ENCODE data around the gene WDR49. TPM values are rescaled to one million over a fixed set of nuclear protein-coding genes. Genes with fewer than 3 reads are reported as not detected.

Gene WDR49
- total and polyA plus RNA-seq, 7 donors, result 0.06 to 2.5 (median 0.81) TPM; not detected in 2

DNA sequence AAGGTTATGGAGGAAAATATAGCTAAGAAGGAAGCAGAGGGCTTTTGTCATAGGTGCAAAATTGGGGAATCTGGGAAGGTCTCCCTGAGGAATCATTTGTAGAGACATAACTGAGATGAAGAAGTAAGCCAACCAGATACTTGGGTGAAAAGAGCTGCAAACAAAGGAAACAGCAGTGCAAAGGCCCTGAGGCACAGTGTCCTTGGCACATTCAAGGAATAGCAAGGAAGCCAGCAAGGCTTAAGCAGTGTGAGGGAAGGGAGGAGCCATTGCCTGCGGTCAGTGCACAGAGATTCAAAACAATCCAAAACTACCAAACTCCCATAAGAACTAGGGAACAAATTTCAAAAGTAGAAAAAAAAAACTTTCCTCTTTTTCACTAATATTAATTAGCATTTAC, 88.3 kb downstream of the WDR49 start:
- Histone ChIP-seq H3K27me3 (no peaks in the 10 kb centered on the region), H3K9me3 (no peaks in the 10 kb centered on the region), H3K4me3 (no peak overlapping the region), H3K27ac (no peak overlapping the region), H3K36me3 (no peaks in the 10 kb centered on the region), H3K4me1 (no peaks in the 10 kb centered on the region)
- 81 to 86% methylated on average over 1 of the region's 1 CpG for WGBS, 2 donors
- DNase-seq, result no peak
- TF ChIP-seq, protein P1, sequence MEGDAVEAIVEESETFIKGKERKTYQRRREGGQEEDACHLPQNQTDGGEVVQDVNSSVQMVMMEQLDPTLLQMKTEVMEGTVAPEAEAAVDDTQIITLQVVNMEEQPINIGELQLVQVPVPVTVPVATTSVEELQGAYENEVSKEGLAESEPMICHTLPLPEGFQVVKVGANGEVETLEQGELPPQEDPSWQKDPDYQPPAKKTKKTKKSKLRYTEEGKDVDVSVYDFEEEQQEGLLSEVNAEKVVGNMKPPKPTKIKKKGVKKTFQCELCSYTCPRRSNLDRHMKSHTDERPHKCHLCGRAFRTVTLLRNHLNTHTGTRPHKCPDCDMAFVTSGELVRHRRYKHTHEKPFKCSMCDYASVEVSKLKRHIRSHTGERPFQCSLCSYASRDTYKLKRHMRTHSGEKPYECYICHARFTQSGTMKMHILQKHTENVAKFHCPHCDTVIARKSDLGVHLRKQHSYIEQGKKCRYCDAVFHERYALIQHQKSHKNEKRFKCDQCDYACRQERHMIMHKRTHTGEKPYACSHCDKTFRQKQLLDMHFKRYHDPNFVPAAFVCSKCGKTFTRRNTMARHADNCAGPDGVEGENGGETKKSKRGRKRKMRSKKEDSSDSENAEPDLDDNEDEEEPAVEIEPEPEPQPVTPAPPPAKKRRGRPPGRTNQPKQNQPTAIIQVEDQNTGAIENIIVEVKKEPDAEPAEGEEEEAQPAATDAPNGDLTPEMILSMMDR (IDR thresholded peaks at IDR 0.05), result no peak
- TF ChIP-seq POLR2A (IDR thresholded peaks at IDR 0.05), result no peak
- no peak for TF ChIP-seq EP300 (IDR thresholded peaks at IDR 0.05)
- TF ChIP-seq POLR2AphosphoS5 (IDR thresholded peaks at IDR 0.05), result no peak
- intact Hi-C loops (cut with DNase I), result no loop called here

DNA sequence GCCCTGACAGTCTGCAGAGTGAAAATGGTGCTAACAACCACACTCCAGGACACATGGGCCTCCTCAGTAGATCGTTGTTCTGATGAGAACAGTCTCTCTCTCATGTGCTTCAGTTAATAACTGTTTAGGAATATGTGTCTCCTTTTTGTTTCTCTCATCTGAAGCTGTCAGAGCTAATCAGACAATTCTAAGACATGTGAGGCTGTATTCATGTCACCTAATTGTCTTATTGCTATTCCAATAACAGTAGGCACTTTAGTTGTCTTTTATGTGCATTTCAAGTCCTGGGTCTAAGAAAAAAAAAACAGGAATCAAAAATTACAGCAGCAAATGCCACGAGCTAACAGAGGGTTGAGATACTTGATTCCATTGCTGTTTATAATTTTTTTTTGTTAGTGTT, 89.1 kb downstream of the WDR49 start:
- 41 to 43% methylated on average over 2 of the region's 2 CpGs for WGBS, 2 donors
- intact Hi-C loops (cut with DNase I), result no loop called here
- DNase-seq, result no peak
- Histone ChIP-seq H3K4me3 (no peak overlapping the region), H3K36me3 (no peaks in the 10 kb centered on the region), H3K4me1 (no peaks in the 10 kb centered on the region), H3K27me3 (no peaks in the 10 kb centered on the region), H3K9me3 (no peaks in the 10 kb centered on the region), H3K27ac (no peak overlapping the region)
- TF ChIP-seq POLR2A (IDR thresholded peaks at IDR 0.05) (no peak), EP300 (IDR thresholded peaks at IDR 0.05) (no peak), POLR2AphosphoS5 (IDR thresholded peaks at IDR 0.05) (no peak)
- TF ChIP-seq, protein P1 (IDR thresholded peaks at IDR 0.05), result no peak

DNA sequence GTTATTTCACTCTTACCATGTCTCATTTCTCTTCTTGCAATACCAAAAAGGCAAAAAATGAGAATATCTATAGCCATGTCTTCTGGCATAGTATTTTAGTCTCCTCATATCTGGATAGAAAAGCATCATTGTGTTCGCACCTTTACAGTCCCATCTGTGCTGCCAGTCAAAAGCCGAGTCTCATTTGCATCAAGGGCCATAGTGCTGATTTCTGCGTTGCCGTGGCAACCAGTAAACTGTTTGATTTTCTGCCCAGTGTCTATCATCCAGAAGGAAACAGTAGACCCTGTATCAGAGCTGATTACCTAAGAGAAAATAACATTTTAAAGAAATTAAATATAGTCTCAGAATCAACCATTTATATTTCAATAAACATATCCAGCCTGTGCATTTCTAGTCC, 93.8 kb downstream of the WDR49 start:
- Histone ChIP-seq H3K27ac (no peak overlapping the region), H3K4me1 (no peaks in the 10 kb centered on the region), H3K36me3 (no peaks in the 10 kb centered on the region), H3K9me3 (no peaks in the 10 kb centered on the region), H3K4me3 (no peak overlapping the region), H3K27me3 (no peaks in the 10 kb centered on the region)
- 88 to 92% methylated on average over 4 of the region's 4 CpGs for WGBS, 2 donors
- TF ChIP-seq POLR2AphosphoS5 (IDR thresholded peaks at IDR 0.05) (no peak), POLR2A (IDR thresholded peaks at IDR 0.05) (no peak), EP300 (IDR thresholded peaks at IDR 0.05) (no peak)
- TF ChIP-seq, protein P1 (IDR thresholded peaks at IDR 0.05), result no peak
- intact Hi-C loops (cut with DNase I), result no loop called here
- DNase-seq, result no peak

DNA sequence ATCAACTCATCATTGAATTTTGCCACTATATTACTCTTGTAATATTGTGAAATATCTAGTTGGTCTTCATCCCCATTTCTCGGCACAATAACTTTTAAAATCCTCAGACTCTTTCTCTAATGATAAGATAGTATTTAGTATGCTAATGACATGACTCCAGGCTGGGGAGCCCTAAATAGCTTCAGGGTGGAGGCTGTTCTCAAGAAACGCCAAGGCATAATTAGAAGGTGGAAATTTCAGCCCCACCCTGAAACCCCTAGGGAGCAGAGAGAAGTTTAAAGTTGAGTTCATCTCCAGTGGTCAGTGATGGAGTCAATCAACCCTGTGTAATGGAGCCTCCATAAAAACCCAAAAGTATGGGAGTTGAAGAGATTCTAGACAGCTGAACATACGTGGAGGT, 98.8 kb downstream of the WDR49 start:
- intact Hi-C loops (cut with DNase I), result no loop called here
- Histone ChIP-seq H3K9me3 (no peaks in the 10 kb centered on the region), H3K27me3 (no peaks in the 10 kb centered on the region), H3K36me3 (no peaks in the 10 kb centered on the region), H3K27ac (no peak overlapping the region), H3K4me3 (no peak overlapping the region), H3K4me1 (no peaks in the 10 kb centered on the region)
- no peak for TF ChIP-seq POLR2AphosphoS5 (IDR thresholded peaks at IDR 0.05)
- TF ChIP-seq, protein P1 (IDR thresholded peaks at IDR 0.05), result no peak
- TF ChIP-seq EP300 (IDR thresholded peaks at IDR 0.05), result no peak
- TF ChIP-seq POLR2A (IDR thresholded peaks at IDR 0.05), result no peak
- 70 to 82% methylated on average over 3 of the region's 3 CpGs for WGBS, 2 donors
- DNase-seq, result no peak

DNA sequence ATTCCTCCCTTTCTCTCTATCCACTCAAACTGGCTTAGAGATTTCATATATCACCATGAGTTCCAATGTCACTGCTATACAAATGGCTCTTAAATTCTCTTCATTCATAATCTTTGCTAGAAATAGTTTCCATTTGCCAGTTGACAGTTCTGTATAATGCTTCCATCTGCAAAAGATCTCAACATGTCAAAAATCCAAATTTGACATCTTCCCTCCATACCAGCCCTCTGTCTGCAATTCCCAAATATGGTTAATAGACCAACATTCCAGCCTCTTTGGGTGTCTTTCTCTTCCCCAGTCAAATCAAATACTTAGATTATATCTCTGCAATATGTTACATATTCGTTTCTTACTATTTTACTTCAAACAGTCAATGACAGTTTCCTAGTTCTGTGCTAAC, 115.7 kb downstream of the WDR49 start:
- H3K27me3 ChIP-seq, result no peaks in the 10 kb centered on the region
- no peaks in the 10 kb centered on the region for H3K36me3 ChIP-seq
- intact Hi-C loops (cut with DNase I), result no loop called here
- WGBS, 2 donors, result 27 to 71% methylated on average over 1 of the region's 1 CpG
- no peak overlapping the region for H3K4me3 ChIP-seq
- no peak for DNase-seq
- no peaks in the 10 kb centered on the region for H3K4me1 ChIP-seq
- no peaks in the 10 kb centered on the region for H3K9me3 ChIP-seq
- no peak overlapping the region for H3K27ac ChIP-seq
- TF ChIP-seq EP300 (IDR thresholded peaks at IDR 0.05) (no peak), POLR2AphosphoS5 (IDR thresholded peaks at IDR 0.05) (no peak), POLR2A (IDR thresholded peaks at IDR 0.05) (no peak)
- TF ChIP-seq, protein P1 (IDR thresholded peaks at IDR 0.05), result no peak
